Islet of Langerhans (tissue), 1 donor: ENCODE measurements around the gene FLNB.
"Not testable (repeated sequence)": the region's sequence is repeated elsewhere in the genome, so short reads cannot be mapped to it uniquely, and the experiment has no call there.

Experiments used
- FAIRE-seq: peaks from one replicate; lab custom pipeline; 2011; peaks lifted over from hg19 to GRCh38; lab: Jason Lieb, UNC

The FLNB gene

GRCh38 chr3:57982561-57983243 lies 25.5 kb upstream of the FLNB start:
- FAIRE-seq = no peak

DNA sequence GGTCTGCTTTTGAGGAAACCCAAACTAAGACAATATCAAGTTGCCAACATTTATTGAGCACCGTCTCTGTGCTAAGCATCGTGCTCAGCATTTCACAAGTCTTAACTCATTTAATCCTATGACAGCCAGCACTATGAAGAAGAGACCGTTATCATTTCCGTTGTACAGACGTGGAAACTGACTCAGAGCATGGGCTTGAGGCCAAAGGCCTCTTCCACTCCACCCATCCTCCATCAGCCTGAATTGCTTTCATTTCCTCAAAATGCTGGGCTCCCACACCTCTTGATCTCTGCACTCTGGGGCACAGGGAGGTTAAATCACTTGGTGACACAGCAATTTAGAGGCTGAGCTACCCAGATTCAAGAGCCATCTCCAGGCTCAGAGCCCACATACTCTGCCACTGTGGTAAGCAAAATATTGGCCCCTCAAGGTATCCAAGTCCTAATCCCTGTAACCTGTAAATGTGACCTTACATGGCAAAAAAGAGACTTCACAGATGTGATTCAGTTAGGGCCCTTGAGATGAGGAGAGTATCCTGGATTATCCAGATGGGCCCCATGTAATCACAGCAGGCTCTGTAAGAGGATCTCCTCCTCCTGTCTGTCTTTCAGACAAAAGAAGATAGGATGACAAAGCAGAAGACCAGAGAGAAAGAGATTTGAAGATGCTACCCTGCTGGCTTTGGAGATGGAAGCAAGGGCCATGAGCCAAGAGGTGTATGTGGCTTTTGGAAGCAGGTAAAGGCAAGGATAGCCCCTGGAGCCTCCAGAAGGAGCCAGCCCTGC lies 24.3 kb upstream of the FLNB start:
- FAIRE-seq = no peak

GRCh38 chr3:57985176-57985983 lies 22.8 kb upstream of the FLNB start:
- FAIRE-seq = no peak

DNA sequence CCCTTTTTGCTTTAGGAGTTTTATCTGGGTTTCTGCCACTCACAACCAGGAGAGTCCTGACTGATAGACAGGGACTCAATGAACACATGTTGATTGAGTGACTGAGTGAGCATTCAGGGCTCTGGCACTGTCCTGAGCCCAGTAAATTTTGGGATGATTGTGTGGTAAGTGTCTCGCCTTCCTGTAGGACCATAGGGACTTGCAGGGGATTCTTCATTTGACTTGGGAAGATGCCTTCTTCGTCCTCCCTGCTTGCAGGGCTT lies 22.3 kb upstream of the FLNB start:
- FAIRE-seq = no peak

- FAIRE-seq = no peak
Measured at GRCh38 chr3:57986261-57986660, 22.0 kb upstream of the FLNB start.

DNA sequence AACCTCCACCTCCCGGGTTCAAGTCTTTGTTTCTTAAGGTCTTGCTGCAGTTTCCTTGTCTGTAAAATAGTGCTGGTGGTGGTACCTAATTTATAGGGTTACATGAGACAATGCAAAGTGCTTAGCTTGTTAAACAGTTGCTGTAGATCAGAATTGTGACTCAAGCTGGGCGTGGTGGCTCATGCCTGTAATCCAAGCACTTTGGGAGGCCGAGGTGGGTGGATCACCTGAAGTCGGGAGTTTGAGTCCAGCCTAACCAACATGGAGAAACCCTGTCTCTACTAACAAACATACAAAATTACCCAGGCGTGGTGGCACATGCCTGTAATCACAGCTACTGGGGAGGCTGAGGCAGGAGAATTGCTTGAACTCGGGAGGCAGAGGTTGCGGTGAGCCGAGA lies 19.0 kb upstream of the FLNB start:
- not testable (repeated sequence) for FAIRE-seq

- FAIRE-seq = no peak
Measured at GRCh38 chr3:57989646-57990045, 18.6 kb upstream of the FLNB start.

DNA sequence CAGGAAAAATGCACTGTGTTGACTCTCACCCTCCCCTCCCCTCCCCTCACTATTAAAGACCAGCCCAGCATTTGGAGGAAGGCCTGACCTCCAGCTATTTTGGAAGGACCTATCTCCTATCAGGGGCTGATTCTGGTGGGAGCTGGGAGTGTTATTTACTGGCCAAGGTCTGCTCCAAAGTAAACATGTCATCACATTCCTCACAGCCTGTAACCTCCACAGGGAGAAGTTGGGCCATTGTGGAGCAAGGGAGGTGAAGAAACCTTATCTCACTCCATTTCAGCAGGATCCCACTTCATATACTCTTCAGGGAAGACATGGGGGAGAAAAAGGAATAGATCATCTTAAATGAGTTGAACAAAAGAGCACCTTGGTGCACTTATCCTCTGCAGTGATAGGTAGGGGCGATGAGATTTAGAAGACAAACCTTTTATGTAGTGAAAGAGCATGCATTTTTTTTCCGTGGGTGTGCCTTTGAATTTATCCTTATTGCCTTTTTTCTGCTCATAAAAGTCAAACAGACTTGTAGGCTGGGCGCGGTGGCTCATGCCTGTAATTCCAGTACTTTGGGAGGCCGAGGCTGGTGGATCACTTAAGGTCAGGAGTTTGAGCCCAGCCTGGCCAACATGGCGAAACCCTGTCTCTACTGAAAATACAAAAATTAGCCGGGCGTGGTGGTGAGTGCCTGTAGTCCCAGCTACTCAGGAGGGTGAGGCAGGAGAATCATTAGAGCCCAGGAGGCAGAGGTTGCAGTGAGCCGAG lies 15.6 kb upstream of the FLNB start:
- FAIRE-seq = no peak

- peak; percentile 9 for FAIRE-seq
Measured at GRCh38 chr3:57998366-57999283, 9.6 kb upstream of the FLNB start.

DNA sequence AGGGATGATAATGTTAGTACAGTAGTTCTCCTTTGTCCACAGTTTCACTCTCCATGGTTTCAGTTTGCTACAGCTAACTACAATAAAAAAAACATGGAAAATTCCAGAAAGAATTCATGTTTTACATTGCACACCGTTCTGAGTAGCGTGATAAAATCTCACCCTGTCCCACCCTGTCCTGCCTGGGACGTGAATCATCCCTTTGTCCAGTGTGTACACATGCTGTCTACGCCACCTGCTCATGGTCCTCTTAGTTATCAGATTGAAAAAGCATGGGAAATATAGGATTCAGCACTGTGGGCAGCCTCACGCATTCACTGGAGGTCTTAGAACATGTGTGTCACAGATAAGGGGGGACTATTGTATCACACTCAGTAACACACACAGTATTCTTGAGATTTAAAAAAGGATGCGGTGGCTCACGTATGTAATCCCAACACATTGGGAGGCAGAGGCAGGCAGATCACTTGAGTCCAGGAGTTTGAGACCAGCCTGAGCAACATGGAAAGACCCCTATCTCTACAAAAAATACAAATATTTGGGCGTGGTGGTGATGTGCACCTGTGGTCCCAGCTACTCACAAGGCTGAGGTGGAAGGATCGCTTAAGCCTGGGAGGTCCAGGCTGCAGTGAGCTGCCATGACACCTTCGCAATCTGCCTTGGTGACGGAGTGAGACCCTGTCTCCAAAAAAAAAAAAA lies 8.7 kb upstream of the FLNB start:
- FAIRE-seq = no peak

GRCh38 chr3:58000306-58001085 lies 7.7 kb upstream of the FLNB start:
- FAIRE-seq = no peak

GRCh38 chr3:58001086-58001467 lies 7.1 kb upstream of the FLNB start:
- FAIRE-seq = no peak

DNA sequence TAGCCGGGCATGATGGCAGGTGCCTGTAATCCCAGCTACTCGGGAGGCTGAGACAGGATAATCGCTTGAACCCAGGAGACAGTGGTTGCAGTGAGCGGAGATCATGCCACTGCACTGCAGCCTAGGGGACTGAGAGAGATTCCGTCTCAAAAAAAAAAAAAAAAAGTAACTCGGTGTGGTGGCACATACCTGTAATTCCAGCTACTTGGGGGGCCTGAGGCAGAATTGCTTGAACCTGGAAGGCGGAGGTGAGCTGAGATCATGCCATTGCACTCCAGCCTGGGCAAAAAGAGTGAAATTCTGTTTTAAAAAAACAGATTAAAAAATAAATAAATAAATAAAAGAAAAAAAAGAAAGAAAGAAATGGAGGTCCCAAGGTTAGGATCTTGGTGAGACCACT lies 6.2 kb upstream of the FLNB start:
- FAIRE-seq = no peak

GRCh38 chr3:58003093-58003492 lies 5.1 kb upstream of the FLNB start:
- no peak for FAIRE-seq

DNA sequence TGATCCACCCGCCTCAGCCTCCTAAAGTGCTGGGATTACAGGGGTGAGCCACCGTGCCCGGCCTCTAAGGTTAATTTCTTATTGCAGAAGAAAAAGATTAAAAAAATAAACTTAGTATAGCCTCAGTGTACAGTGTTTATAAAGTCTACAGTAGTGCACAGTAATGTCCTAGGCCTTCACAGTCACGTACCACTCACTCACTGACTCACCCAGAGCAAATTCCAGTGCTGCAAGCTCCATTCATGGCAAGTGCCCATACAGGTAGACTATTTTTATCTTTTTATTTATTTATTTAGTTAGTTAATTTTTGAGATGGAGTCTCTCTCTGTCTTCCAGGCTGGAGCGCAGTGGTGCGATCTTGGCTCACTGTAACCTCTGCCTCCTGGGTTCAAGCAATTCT lies 3.2 kb upstream of the FLNB start:
- no peak for FAIRE-seq

- no peak for FAIRE-seq
Measured at GRCh38 chr3:58005669-58006068, 2.6 kb upstream of the FLNB start.

DNA sequence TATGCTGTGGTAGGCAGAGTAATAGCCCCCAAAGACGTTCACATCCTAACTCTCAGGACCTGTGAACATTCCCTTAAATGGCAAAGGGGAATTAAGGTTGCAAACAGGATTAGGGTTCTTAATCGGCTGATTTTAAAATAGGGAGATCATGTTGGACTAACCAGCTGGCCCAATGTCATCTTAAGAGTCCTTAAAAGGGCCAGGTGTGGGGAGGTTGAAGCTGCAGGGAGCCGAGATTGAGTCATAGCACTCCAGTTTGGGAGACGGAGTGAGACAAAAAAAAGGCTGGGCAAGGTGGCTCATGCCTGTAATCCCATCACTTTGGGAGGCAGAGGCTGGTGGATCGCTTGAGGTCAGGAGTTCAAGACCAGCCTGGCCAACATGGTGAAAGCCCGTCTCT lies 1.6 kb upstream of the FLNB start:
- FAIRE-seq = no peak

DNA sequence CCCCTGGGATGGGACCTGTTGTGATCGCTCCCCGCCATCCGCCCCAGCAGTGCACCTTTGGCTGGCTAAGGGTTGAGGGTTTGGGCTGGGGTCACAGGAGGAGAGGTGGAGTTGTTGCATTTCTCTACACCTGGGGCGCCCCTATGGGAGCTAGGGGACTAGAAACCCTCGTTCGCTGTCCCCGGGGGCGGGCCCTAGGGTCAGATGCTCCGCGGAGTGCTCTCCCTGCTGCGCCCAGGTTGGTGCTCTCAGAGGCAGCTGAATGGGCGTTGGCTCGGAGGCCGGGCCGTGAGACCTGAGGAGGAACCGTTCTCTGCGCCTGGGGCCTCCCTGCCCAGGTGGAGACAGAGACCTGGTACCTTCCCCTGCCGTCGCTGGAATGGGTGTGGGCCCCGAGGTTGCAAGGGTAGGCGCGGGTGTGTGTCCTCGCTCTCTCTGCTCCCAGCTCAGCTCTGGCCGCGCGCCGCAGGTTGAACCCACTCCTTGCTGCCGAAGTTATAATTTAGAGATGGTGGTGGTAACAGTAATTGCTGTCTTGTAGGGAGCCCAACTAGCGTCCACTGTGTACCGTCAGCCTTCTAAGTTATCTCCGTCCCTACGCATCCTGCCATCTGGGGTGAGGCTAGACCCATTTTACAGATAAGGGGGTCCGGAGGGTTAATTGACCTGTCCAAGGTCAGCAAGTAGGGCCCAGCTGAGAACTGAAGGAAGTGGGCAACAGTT lies 965 bp downstream of the FLNB start:
- FAIRE-seq = no peak

- FAIRE-seq = no peak
Measured at GRCh38 chr3:58009749-58010535, 1.7 kb downstream of the FLNB start.
